HL-60 (cell line): Measurements from ENCODE around the gene AGAP6.

Experiments
- CTCF ChIP-seq: IDR thresholded peaks from one replicate; pipeline ENCODE4 v1.5.1; 2011; ENCODE audit warnings: low read length, control low read depth, inconsistent platforms; ENCODE audit not compliant: insufficient read depth
- GABPA ChIP-seq: IDR thresholded peaks from 2 replicates; pipeline ENCODE4 v1.6.1; 2012; ENCODE audit warnings: low read depth
- POLR2AphosphoS5 ChIP-seq: IDR thresholded peaks from 2 replicates; pipeline ENCODE4 v1.6.1; 2012; ENCODE audit warnings: low read depth
- REST ChIP-seq: IDR thresholded peaks from 2 replicates; pipeline ENCODE4 v1.6.1; 2012; ENCODE audit warnings: low read depth; ENCODE audit not compliant: insufficient replicate concordance
- SPI1 ChIP-seq: IDR thresholded peaks from 2 replicates; pipeline ENCODE4 v1.6.1; 2012; ENCODE audit warnings: low read depth, mild to moderate bottlenecking, borderline replicate concordance

DNA sequence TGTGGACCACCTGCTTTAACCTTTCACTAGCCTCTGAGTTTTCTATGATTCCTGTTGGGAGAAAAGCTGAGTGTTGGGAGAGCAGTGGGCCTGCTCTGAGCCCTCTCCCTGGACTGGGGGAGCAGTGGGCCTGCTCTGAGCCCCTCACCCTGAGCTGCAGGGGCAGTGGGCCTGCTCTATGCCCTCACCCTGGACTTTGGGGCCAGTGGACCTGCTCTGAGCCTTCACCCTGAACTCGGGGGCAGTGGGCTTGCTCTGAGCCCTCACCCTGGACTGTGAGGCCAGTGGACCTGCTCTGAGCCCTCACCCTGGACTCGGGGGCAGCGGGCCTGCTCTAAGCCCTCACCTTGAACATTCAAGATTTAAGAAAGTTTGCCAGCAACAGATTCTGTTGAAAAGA is 33.4 kb downstream of the AGAP6 start:
- TF ChIP-seq CTCF (no peak), REST (no peak), POLR2AphosphoS5 (no peak), SPI1 (no peak), GABPA (no peak)
